HCT116 (cell line): Measurements from ENCODE around the gene CCDC82. TPM values are rescaled to one million over a fixed set of nuclear protein-coding genes. Genes with fewer than 3 reads are reported as not detected.

Source experiments
- ATAC-seq: fragments of 200-7000 bp; cut with Tn5 transposase; 2 replicates; pipeline ENCODE4 v1.9.1; 2020; ENCODE audit warnings: mild to moderate bottlenecking, moderate library complexity
- BruUV-seq: library from RNA; stranded (reverse); fragments of 400-500 nt; replicated peaks from 2 replicates; lab custom pipeline; 2021; lab: Mats Ljungman, UMichigan
- CTCF ChIA-PET: fragments of 300-600 bp; sonication (Branson Sonifier 250); formaldehyde crosslinking; loops from one replicate; lab custom pipeline; 2021; ENCODE audit warnings: antibody characterized with exemption; lab: Charles Lee
- POLR2A ChIA-PET: fragments of 300-600, 350-600 bp; sonication (Branson Sonifier 250); formaldehyde crosslinking; loops from one replicate; lab custom pipeline; 2021; ENCODE audit warnings: antibody characterized with exemption; lab: Charles Lee
- RAD21 ChIA-PET, 2 experiments: fragments of 300-600 bp; sonication (Branson Sonifier 250); formaldehyde crosslinking; loops; one replicate each; lab custom pipeline; 2023; ENCODE audit warnings: low total read pairs in 2 of 2; ENCODE audit not compliant: uncharacterized antibody in 2 of 2, unreplicated experiment in 2 of 2, low non-redundant PET in 1 of 2; lab: Charles Lee
- DNase-seq: peaks from one replicate; pipeline ENCODE4 v3.0.0-alpha.2; 2010; ENCODE audit warnings: low read depth, low spot score
- H2AFZ ChIP-seq: fragments of 200-600 bp; shearing (Covaris generic), sonication (generic); 2 replicates; pipeline ENCODE4 v1.6.1; 2017; ENCODE audit warnings: low read depth, mixed run types, mixed read lengths, antibody characterized with exemption, low read length; ENCODE audit not compliant: poor library complexity, severe bottlenecking
- H3K27ac ChIP-seq: 2 replicates; pipeline ENCODE4 v1.5.1; 2012; ENCODE audit warnings: low read depth, low read length
- H3K27me3 ChIP-seq: fragments of 200-600 bp; sonication (generic); 2 replicates; pipeline ENCODE4 v1.6.1; 2016; ENCODE audit warnings: mixed run types, low read length, mixed read lengths; ENCODE audit not compliant: insufficient read depth
- H3K36me3 ChIP-seq, 2 experiments: fragments of 200-500 bp in 1 of 2; fragments of 200-600 bp in 1 of 2; sonication (Bioruptor generic) in 1 of 2; sonication (generic) in 1 of 2; 2 replicates each; pipeline versions ENCODE4 v1.5.1 to v1.6.1; 2014 to 2016; ENCODE audit warnings: low read length in 2 of 2, inconsistent platforms in 1 of 2, mixed read lengths in 1 of 2, mixed run types in 1 of 2; ENCODE audit not compliant: insufficient read depth in 2 of 2, control insufficient read depth in 1 of 2
- H3K4me1 ChIP-seq, 2 experiments: fragments of 200-600 bp in 1 of 2; sonication (generic) in 1 of 2; 2 replicates each; pipeline versions ENCODE4 v1.5.1 to v1.6.1; 2012 to 2017; ENCODE audit warnings: low read length in 2 of 2, inconsistent platforms in 1 of 2, mild to moderate bottlenecking in 1 of 2, mixed read lengths in 1 of 2, mixed run types in 1 of 2, moderate library complexity in 1 of 2; ENCODE audit not compliant: insufficient read depth in 2 of 2, control insufficient read depth in 1 of 2
- H3K4me2 ChIP-seq: fragments of 200-600 bp; sonication (generic); 2 replicates; pipeline ENCODE4 v1.6.1; 2017; ENCODE audit warnings: mixed run types, low read length, mixed read lengths
- H3K4me3 ChIP-seq, 2 experiments: fragments of 200-600 bp in 1 of 2; sonication (generic) in 1 of 2; replicated peaks in 1 of 2; 2 replicates each; pipeline ENCODE4 v1.5.1; 2011 to 2016; ENCODE audit warnings: low read length in 2 of 2, control low read depth in 1 of 2, low read depth in 1 of 2, mild to moderate bottlenecking in 1 of 2, mixed read lengths in 1 of 2, mixed run types in 1 of 2
- H3K79me2 ChIP-seq: fragments of 200-600 bp; sonication (generic); 2 replicates; pipeline ENCODE4 v1.6.1; 2017; ENCODE audit warnings: mild to moderate bottlenecking, mixed run types, low read length, moderate library complexity, mixed read lengths; ENCODE audit not compliant: insufficient read depth
- H3K9ac ChIP-seq: fragments of 200-600 bp; sonication (generic); 2 replicates; pipeline ENCODE4 v1.6.1; 2016; ENCODE audit warnings: low read length, mixed read lengths
- H3K9me2 ChIP-seq: fragments of 200-600 bp; sonication (generic), shearing (Covaris generic); 2 replicates; pipeline ENCODE4 v1.6.1; 2017; ENCODE audit warnings: mixed run types, mild to moderate bottlenecking, moderate library complexity; ENCODE audit not compliant: insufficient read depth
- H3K9me3 ChIP-seq, 2 experiments: fragments of 200-500 bp in 1 of 2; fragments of 200-600 bp in 1 of 2; sonication (Bioruptor generic) in 1 of 2; sonication (generic) in 1 of 2; 2 replicates each; pipeline ENCODE4 v1.6.1; 2014 to 2017; ENCODE audit warnings: low read length in 2 of 2, mixed read lengths in 2 of 2, inconsistent platforms in 1 of 2, low read depth in 1 of 2, mild to moderate bottlenecking in 1 of 2, mixed run types in 1 of 2, moderate library complexity in 1 of 2; ENCODE audit not compliant: control insufficient read depth in 1 of 2, insufficient read depth in 1 of 2
- H4K20me1 ChIP-seq: fragments of 200-600 bp; sonication (generic), shearing (Covaris generic); 2 replicates; pipeline ENCODE4 v1.6.1; 2017; ENCODE audit warnings: mixed run types, mild to moderate bottlenecking, moderate library complexity; ENCODE audit not compliant: insufficient read depth
- CBX3 ChIP-seq: IDR thresholded peaks from 2 replicates; pipeline ENCODE4 v1.6.1; 2012; ENCODE audit warnings: low read depth
- EGR1 ChIP-seq: IDR thresholded peaks from 2 replicates; pipeline ENCODE4 v1.6.1; 2012; ENCODE audit warnings: low read depth
- ELF1 ChIP-seq: IDR thresholded peaks from 2 replicates; pipeline ENCODE4 v1.6.1; 2012; ENCODE audit warnings: low read depth, borderline replicate concordance
- EZH2 ChIP-seq: fragments of 200-600 bp; sonication (generic); IDR thresholded peaks from 2 replicates; pipeline ENCODE4 v1.6.1; 2017; ENCODE audit warnings: antibody characterized with exemption, mixed run types
- EZH2phosphoT487 ChIP-seq: fragments of 200-600 bp; IDR thresholded peaks from 2 replicates; pipeline ENCODE4 v1.6.1; 2018; ENCODE audit warnings: antibody characterized with exemption, borderline replicate concordance
- FOSL1 ChIP-seq: IDR thresholded peaks from 2 replicates; pipeline ENCODE4 v1.6.1; 2012; ENCODE audit warnings: low read depth
- POLR2A ChIP-seq: IDR thresholded peaks from 2 replicates; pipeline ENCODE4 v1.7.0; 2011; ENCODE audit warnings: borderline replicate concordance; ENCODE audit not compliant: insufficient read depth, insufficient read length; ENCODE audit errors: extremely low read depth
- POLR2AphosphoS5 ChIP-seq: IDR thresholded peaks from 2 replicates; pipeline ENCODE4 v1.6.1; 2011; ENCODE audit warnings: mild to moderate bottlenecking, low read depth, low read length, moderate library complexity
- RAD21 ChIP-seq: IDR thresholded peaks from 2 replicates; pipeline ENCODE4 v1.6.1; 2012; ENCODE audit warnings: low read depth, mild to moderate bottlenecking
- SIN3A ChIP-seq: IDR thresholded peaks from 2 replicates; pipeline ENCODE4 v1.6.1; 2012; ENCODE audit warnings: low read depth
- SRF ChIP-seq: IDR thresholded peaks from 2 replicates; pipeline ENCODE4 v1.6.1; 2012; ENCODE audit warnings: low read depth
- TCF7L2 ChIP-seq: IDR thresholded peaks from 2 replicates; pipeline ENCODE4 v1.7.0; 2011; ENCODE audit warnings: borderline replicate concordance, inconsistent platforms; ENCODE audit not compliant: insufficient read depth, insufficient read length; ENCODE audit errors: extremely low read depth
- ZBTB33 ChIP-seq: IDR thresholded peaks from 2 replicates; pipeline ENCODE4 v1.6.1; 2011; ENCODE audit warnings: mild to moderate bottlenecking, low read length, moderate library complexity; ENCODE audit not compliant: insufficient replicate concordance; ENCODE audit errors: extremely low read depth
- ZNF274 ChIP-seq: fragments of 200-500 bp; sonication (Bioruptor generic); IDR thresholded peaks from 2 replicates; pipeline ENCODE4 v1.6.1; 2014; ENCODE audit warnings: mild to moderate bottlenecking, low read depth, low read length, inconsistent platforms
- intact Hi-C: fragments of 100-400 bp; cut with micrococcal nuclease; formaldehyde crosslinking; loops from 2 replicates; pipeline ENCODE4 v1.10.0; 2022
- total RNA-seq: library from RNA; stranded (reverse); gene quantifications from one replicate; pipeline ENCODE4 v1.2.1, GENCODE V29; 2021; ENCODE audit not compliant: unreplicated experiment

CCDC82 gene
- total RNA-seq, 1 experiment from 2014 or later: 11.2 TPM

- no peak for TF ChIP-seq TCF7L2
- no peak for TF ChIP-seq POLR2A
- TF ChIP-seq CBX3: no peak
- TF ChIP-seq FOSL1: no peak
- no peak for TF ChIP-seq EZH2
- no peak for TF ChIP-seq SIN3A
- TF ChIP-seq EZH2phosphoT487: no peak
- TF ChIP-seq POLR2AphosphoS5: no peak
- TF ChIP-seq ZNF274: no peak
- no peak for TF ChIP-seq ELF1
- TF ChIP-seq ZBTB33: no peak
- no peak for TF ChIP-seq RAD21
- TF ChIP-seq SRF: no peak
- no peak for TF ChIP-seq EGR1
- TF ChIP-seq, all 23 proteins: peak for 0
- intact Hi-C loops: loop anchor here (5.0 kb wide), 2 partner anchors 468 to 598 kb away; partner anchors contain the start of genes CEP57 and MTMR2
- Histone ChIP-seq H3K4me1 (peaks cover 3 to 17% of the 10 kb centered on the region in 2 experiments; a peak in 2 of 4 replicates), H3K36me3 (no peaks in the 10 kb centered on the region), H4K20me1 (0 out of 2 replicates have a peak, but pooled peaks cover 3% of the 10 kb centered on the region), H3K9me3 (no peaks in the 10 kb centered on the region), H3K9ac (peak overlapping the region; percentile 82), H2AFZ (no peak overlapping the region), H3K79me2 (peaks cover 15% of the 10 kb centered on the region), H3K9me2 (no peaks in the 10 kb centered on the region), H3K27ac (peak overlapping the region; percentile 52; the same call in 1 of the 2 replicates), H3K27me3 (no peaks in the 10 kb centered on the region), H3K4me3 (peak overlapping the region; percentile 77 to 88), H3K4me2 (peak overlapping the region; percentile 93)
- CTCF ChIA-PET: interaction anchor here (1.6 to 2.7 kb wide), 2 partner anchors 47 to 554 kb away, joined by 15 to 16 read pairs; partner anchors contain the start of gene MAML2
- RAD21 ChIA-PET: interaction anchor here in 1 of 2 experiments (0.6 kb wide), 1 partner anchor 528 kb away, joined by 3 read pairs; no protein-coding TSS in a partner anchor
- POLR2A ChIA-PET: interaction anchor here (1.1 to 1.2 kb wide), 2 partner anchors 465 to 1238 kb away, joined by 3 to 4 read pairs; no protein-coding TSS in a partner anchor
- no peak; the same call in 1 of the 2 replicates for ATAC-seq
- DNase-seq: no peak
- TSS peak; percentile 81 for BruUV-seq
These were observed 728 bp upstream of the CCDC82 start for GRCh38 chr11:96390488-96390792.
